PC-3 (cell line): ENCODE measurements around the gene PRR5. TPM values are rescaled to one million over a fixed set of nuclear protein-coding genes. Genes with fewer than 3 reads are reported as not detected.

Experiments
- ATAC-seq: fragments of 200-7000 bp; cut with Tn5 transposase; 2 replicates; pipeline ENCODE4 v1.9.1; 2020; ENCODE audit warnings: mild to moderate bottlenecking, moderate library complexity
- BruUV-seq: library from RNA; stranded (reverse); fragments of 400-500 nt; replicated peaks from 2 replicates; lab custom pipeline; 2021; lab: Mats Ljungman, UMichigan
- CTCF ChIA-PET: fragments of 300-600 bp; sonication (Branson Sonifier 250); formaldehyde crosslinking; loops from one replicate; lab custom pipeline; 2022; ENCODE audit warnings: antibody characterized with exemption; lab: Charles Lee
- POLR2A ChIA-PET: fragments of 300-600 bp; sonication (Branson Sonifier 250); formaldehyde crosslinking; loops from one replicate; lab custom pipeline; 2022; ENCODE audit warnings: antibody characterized with exemption; ENCODE audit not compliant: unreplicated experiment; lab: Charles Lee
- DNase-seq: peaks from one replicate; pipeline ENCODE4 v3.0.0-alpha.2; 2015
- H2AFZ ChIP-seq: fragments of 300-600 bp; sonication (generic); 2 replicates; pipeline ENCODE4 v1.6.0; 2016; ENCODE audit warnings: antibody characterized with exemption, low read length
- H3F3A ChIP-seq: fragments of 300-600 bp; sonication (generic); one replicate; pipeline ENCODE4 v1.6.0; 2017; ENCODE audit warnings: antibody characterized with exemption, low read length, control low read depth, mild to moderate bottlenecking; ENCODE audit not compliant: unreplicated experiment
- H3K27ac ChIP-seq: fragments of 300-600 bp; sonication (generic); 2 replicates; pipeline ENCODE4 v1.5.1; 2016; ENCODE audit warnings: mild to moderate bottlenecking, low read length
- H3K27me3 ChIP-seq: fragments of 300-600 bp; sonication (generic); 2 replicates; pipeline ENCODE4 v1.6.1; 2016; ENCODE audit warnings: low read length, mixed read lengths
- H3K36me3 ChIP-seq: fragments of 300-600 bp; sonication (generic); 2 replicates; pipeline ENCODE4 v1.6.1; 2016; ENCODE audit warnings: low read depth, mixed run types, low read length, mixed read lengths
- H3K4me1 ChIP-seq: fragments of 300-600 bp; sonication (generic); 2 replicates; pipeline ENCODE4 v1.5.1; 2016; ENCODE audit warnings: low read length; ENCODE audit not compliant: insufficient read depth
- H3K4me2 ChIP-seq: fragments of 300-600 bp; sonication (generic); 2 replicates; pipeline ENCODE4 v1.6.0; 2016; ENCODE audit warnings: low read length
- H3K4me3 ChIP-seq: fragments of 300-600 bp; sonication (generic); 2 replicates; pipeline ENCODE4 v1.5.1; 2016; ENCODE audit warnings: mild to moderate bottlenecking, low read length, mixed read lengths
- H3K79me2 ChIP-seq: fragments of 300-600 bp; sonication (generic); 2 replicates; pipeline ENCODE4 v1.6.1; 2017; ENCODE audit warnings: low read length, mixed read lengths
- H3K9ac ChIP-seq: fragments of 300-600 bp; sonication (generic); 2 replicates; pipeline ENCODE4 v1.6.0; 2016; ENCODE audit warnings: mild to moderate bottlenecking, low read length
- H3K9me2 ChIP-seq: fragments of 300-600 bp; sonication (generic); replicated peaks from 2 replicates; pipeline ENCODE4 v1.6.1; 2016; ENCODE audit warnings: mixed run types, low read length, mixed read lengths
- H3K9me3 ChIP-seq: fragments of 300-600 bp; sonication (generic); 2 replicates; pipeline ENCODE4 v1.6.1; 2016; ENCODE audit warnings: low read length, mixed read lengths
- H4K20me1 ChIP-seq: fragments of 300-600 bp; sonication (generic); 2 replicates; pipeline ENCODE4 v1.6.1; 2016; ENCODE audit warnings: low read length, mixed read lengths
- CTCF ChIP-seq: fragments of 300-600 bp; sonication (generic); conservative IDR thresholded peaks from 2 replicates; pipeline ENCODE4 v1.5.1; 2017; ENCODE audit warnings: antibody characterized with exemption, low read depth, mild to moderate bottlenecking, low read length
- EZH2 ChIP-seq: fragments of 300-600 bp; sonication (generic); IDR thresholded peaks from one replicate; pipeline ENCODE4 v1.6.1; 2017; ENCODE audit warnings: antibody characterized with exemption, mild to moderate bottlenecking, low read length; ENCODE audit not compliant: unreplicated experiment
- EZH2phosphoT487 ChIP-seq: fragments of 300-600 bp; sonication (generic); IDR thresholded peaks from 2 replicates; pipeline ENCODE4 v1.6.1; 2018; ENCODE audit warnings: mild to moderate bottlenecking, antibody characterized with exemption, low read length, borderline replicate concordance
- intact Hi-C: fragments of 100-400 bp; cut with micrococcal nuclease; formaldehyde crosslinking; loops from 2 replicates; pipeline ENCODE4 v1.9.0; 2023
- total RNA-seq: library from RNA; depleted of rRNA; stranded (reverse); fragments of >200 nt; gene quantifications from 2 replicates; pipeline ENCODE4 v1.2.3, GENCODE V29; 2014

PRR5 gene
- total RNA-seq, 1 experiment from 2014 or later, result 14.5 TPM

GRCh38 chr22:44732017-44732561, 30.1 kb downstream of the PRR5 start:
- H3F3A ChIP-seq, result no peaks in the 10 kb centered on the region
- DNase-seq (no peak), ATAC-seq (no peak)
- no peaks in the 10 kb centered on the region for H3K36me3 ChIP-seq
- H3K79me2 ChIP-seq, result no peaks in the 10 kb centered on the region
- POLR2A ChIA-PET, result no interaction called here
- no peak overlapping the region for H3K4me2 ChIP-seq
- H3K27me3 ChIP-seq, result 0 out of 2 replicates have a peak, but pooled peaks cover 8% of the 10 kb centered on the region
- H2AFZ ChIP-seq, result no peak overlapping the region
- no peaks in the 10 kb centered on the region for H4K20me1 ChIP-seq
- no peaks in the 10 kb centered on the region for H3K4me1 ChIP-seq
- H3K9ac ChIP-seq, result no peak overlapping the region
- no peak overlapping the region for H3K27ac ChIP-seq
- no peaks in the 10 kb centered on the region for H3K9me3 ChIP-seq
- no peak overlapping the region for H3K4me3 ChIP-seq
- no peak for TF ChIP-seq EZH2
- no peak for TF ChIP-seq CTCF
- TF ChIP-seq EZH2phosphoT487, result no peak
- BruUV-seq, result no TSS peak
- H3K9me2 ChIP-seq, result no peaks in the 10 kb centered on the region
- intact Hi-C loops, result no loop called here
- CTCF ChIA-PET, result interaction anchor here (0.6 kb wide), 1 partner anchor 13 kb away, joined by 3 read pairs; no protein-coding TSS in a partner anchor

- Histone ChIP-seq H2AFZ (no peak overlapping the region), H3K9me2 (no peaks in the 10 kb centered on the region), H3K36me3 (no peaks in the 10 kb centered on the region), H3K4me2 (no peak overlapping the region), H3K4me1 (no peaks in the 10 kb centered on the region), H3K9ac (no peak overlapping the region), H3F3A (no peaks in the 10 kb centered on the region), H3K27me3 (0 out of 2 replicates have a peak, but pooled peaks cover 9% of the 10 kb centered on the region), H4K20me1 (no peaks in the 10 kb centered on the region), H3K4me3 (no peak overlapping the region), H3K9me3 (no peaks in the 10 kb centered on the region), H3K27ac (no peak overlapping the region), H3K79me2 (no peaks in the 10 kb centered on the region)
- BruUV-seq, result no TSS peak
- ChIA-PET POLR2A (no interaction called here), CTCF (no interaction called here)
- no peak for ATAC-seq
- TF ChIP-seq EZH2 (no peak), CTCF (no peak), EZH2phosphoT487 (no peak)
- intact Hi-C loops, result no loop called here
- DNase-seq, result no peak
These were observed 30.7 kb downstream of the PRR5 start for GRCh38 chr22:44732661-44733060.

- Histone ChIP-seq H3K4me1 (peaks cover 4% of the 10 kb centered on the region; the same call in 1 of the 2 replicates), H4K20me1 (no peaks in the 10 kb centered on the region), H3K4me2 (no peak overlapping the region), H2AFZ (no peak overlapping the region), H3K27me3 (0 out of 2 replicates have a peak, but pooled peaks cover 9% of the 10 kb centered on the region), H3K4me3 (no peak overlapping the region), H3F3A (no peaks in the 10 kb centered on the region), H3K9ac (no peak overlapping the region), H3K9me2 (no peaks in the 10 kb centered on the region), H3K27ac (no peak overlapping the region), H3K36me3 (no peaks in the 10 kb centered on the region), H3K79me2 (no peaks in the 10 kb centered on the region), H3K9me3 (no peaks in the 10 kb centered on the region)
- intact Hi-C loops, result no loop called here
- ChIA-PET CTCF (no interaction called here), POLR2A (no interaction called here)
- DNase-seq (no peak), ATAC-seq (no peak)
- BruUV-seq, result no TSS peak
- TF ChIP-seq EZH2, result no peak
- no peak for TF ChIP-seq EZH2phosphoT487
- TF ChIP-seq CTCF, result no peak
These were observed 31.6 kb downstream of the PRR5 start for GRCh38 chr22:44733426-44734106.
